Muscle of back (tissue), 11 donors: ENCODE results near the gene TCTN3. TPM values are rescaled to one million over a fixed set of nuclear protein-coding genes. Genes with fewer than 3 reads are reported as not detected.
"Not testable (repeated sequence)": the region's sequence is repeated elsewhere in the genome, so short reads cannot be mapped to it uniquely, and the experiment has no call there.

ENCODE experiments used
- DNase-seq, 3 donors: peaks; one replicate each; pipeline versions ENCODE4 v3.0.0 to v3.0.0-alpha.2; 2013
- polyA plus RNA-seq, 10 donors: library from polyadenylated mRNA; unstranded; fragments of 120-200 nt; gene quantifications; one replicate each; pipeline ENCODE4 v1.2.1, GENCODE V29; 2013; ENCODE audit not compliant: insufficient read length in 10 of 10

TCTN3 gene
- polyA plus RNA-seq, 10 donors: 27.0 to 39.5 (median 31.0) TPM

- no peak for DNase-seq
Observed at GRCh38 chr10:95693071-95693667, 558 bp downstream of the TCTN3 start.

GRCh38 chr10:95691281-95691680, 2.4 kb downstream of the TCTN3 start:
- DNase-seq: no peak

GRCh38 chr10:95688648-95689047, 5.1 kb downstream of the TCTN3 start:
- DNase-seq: no peak

- no peak for DNase-seq
Observed at GRCh38 chr10:95683966-95684365, 9.8 kb downstream of the TCTN3 start.

GRCh38 chr10:95675403-95676116, 18.2 kb downstream of the TCTN3 start:
- DNase-seq: no peak

GRCh38 chr10:95674643-95675042, 19.1 kb downstream of the TCTN3 start:
- DNase-seq: no peak

GRCh38 chr10:95672641-95673040, 21.1 kb downstream of the TCTN3 start:
- DNase-seq: not testable (repeated sequence)

GRCh38 chr10:95664543-95664942, 29.2 kb downstream of the TCTN3 start:
- DNase-seq: no peak

- no peak for DNase-seq
Observed at GRCh38 chr10:95663496-95663895, 30.2 kb downstream of the TCTN3 start.

GRCh38 chr10:95661818-95662217, 31.9 kb downstream of the TCTN3 start:
- DNase-seq: no peak

- peak in 1 of 3 donors; percentile 7 for DNase-seq
Observed at GRCh38 chr10:95660283-95660682, 33.4 kb downstream of the TCTN3 start.

GRCh38 chr10:95657250-95657649, 36.5 kb downstream of the TCTN3 start:
- peak in 2 of 3 donors; percentile 1 to 5 for DNase-seq

GRCh38 chr10:95656291-95657164, 37.2 kb downstream of the TCTN3 start, which contains the start of gene ALDH18A1:
TSS of gene ALDH18A1 (minus strand) at chr10:95656711. CDS start at chr10:95653377, 3,334 bp downstream.
- DNase-seq: peak; percentile 93 to 98 (median 97)

- peak; percentile 7 to 67 (median 27) for DNase-seq
Observed at GRCh38 chr10:95655571-95656290, 38.0 kb downstream of the TCTN3 start.

- no peak for DNase-seq
Observed at GRCh38 chr10:95653895-95654294, 39.8 kb downstream of the TCTN3 start.

- DNase-seq: peak in 1 of 3 donors; percentile 4
Observed at GRCh38 chr10:95651346-95652060, 42.2 kb downstream of the TCTN3 start.

GRCh38 chr10:95650232-95650631, 43.5 kb downstream of the TCTN3 start:
- DNase-seq: no peak

GRCh38 chr10:95648138-95648537, 45.6 kb downstream of the TCTN3 start:
- DNase-seq: no peak

- DNase-seq: no peak
Observed at GRCh38 chr10:95646160-95646559, 47.6 kb downstream of the TCTN3 start.

GRCh38 chr10:95644901-95645300, 48.8 kb downstream of the TCTN3 start:
- DNase-seq: no peak

GRCh38 chr10:95640891-95641315, 52.8 kb downstream of the TCTN3 start:
- DNase-seq: no peak
